GM21737 (cell line): ENCODE data around the gene HIGD2B.
"Not testable (repeated sequence)": the region's sequence is repeated elsewhere in the genome, so short reads cannot be mapped to it uniquely, and the experiment has no call there.

Experiments
- ATAC-seq: cut with Tn5 transposase; IDR thresholded peaks from one replicate; pipeline ENCODE4 v1.9.1; 2021; ENCODE audit warnings: mild to moderate bottlenecking, moderate library complexity; ENCODE audit not compliant: unreplicated experiment

Gene HIGD2B, protein sequence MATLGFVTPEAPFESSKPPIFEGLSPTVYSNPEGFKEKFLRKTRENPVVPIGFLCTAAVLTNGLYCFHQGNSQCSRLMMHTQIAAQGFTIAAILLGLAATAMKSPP

DNA sequence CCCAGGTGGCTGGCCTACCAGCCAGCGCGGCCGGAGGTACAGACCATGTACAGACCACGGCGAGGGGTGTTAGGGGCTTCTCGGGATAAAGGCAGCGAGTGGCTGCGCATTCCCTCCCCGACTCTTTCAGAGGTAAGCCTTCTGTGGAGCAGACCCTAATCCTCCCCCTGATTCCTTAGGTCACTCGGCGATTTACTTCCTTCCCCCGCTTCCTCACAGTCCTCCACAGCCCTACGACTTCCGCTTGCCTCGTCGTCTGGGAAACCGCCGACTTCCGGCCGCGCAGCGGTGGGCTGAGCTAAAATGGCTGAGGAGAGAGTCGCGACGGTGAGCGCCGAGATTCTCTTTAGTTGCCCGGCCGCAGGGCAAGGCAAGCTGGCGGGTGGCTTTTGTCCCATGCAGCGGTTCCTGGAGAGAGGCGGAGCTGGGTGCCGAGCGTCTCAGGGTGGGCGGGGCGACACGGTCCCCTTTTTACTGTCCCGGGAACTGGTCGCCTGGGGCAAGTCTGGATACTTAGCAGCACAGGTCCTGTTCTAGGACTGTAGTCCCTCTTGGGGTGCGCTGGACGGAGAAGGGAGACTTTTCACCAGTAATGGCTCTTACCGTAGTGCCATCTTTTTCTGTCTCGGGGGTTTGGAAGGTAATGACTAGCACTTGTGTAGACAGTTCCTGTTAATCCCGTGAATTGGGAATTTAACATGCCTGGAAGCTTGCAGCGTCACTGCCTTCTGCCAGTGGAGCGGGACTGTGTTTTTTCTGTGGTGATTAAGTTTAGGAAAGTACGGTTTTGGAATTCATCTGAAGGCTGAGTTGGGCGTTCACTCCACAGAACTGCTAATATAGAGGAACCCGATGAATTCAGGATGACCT lies at the start of gene HIGD2B, which contains the start of gene BBS4:
HIGD2B (minus strand) TSS at position 258 of the 870 bp plus-strand sequence. CDS start 9,808 bp downstream, outside the sequence.
BBS4 (plus strand) TSS at position 283 of the 870 bp plus-strand sequence; CDS start at position 304, 21 bp downstream.
- ATAC-seq, result peak; percentile 93

DNA sequence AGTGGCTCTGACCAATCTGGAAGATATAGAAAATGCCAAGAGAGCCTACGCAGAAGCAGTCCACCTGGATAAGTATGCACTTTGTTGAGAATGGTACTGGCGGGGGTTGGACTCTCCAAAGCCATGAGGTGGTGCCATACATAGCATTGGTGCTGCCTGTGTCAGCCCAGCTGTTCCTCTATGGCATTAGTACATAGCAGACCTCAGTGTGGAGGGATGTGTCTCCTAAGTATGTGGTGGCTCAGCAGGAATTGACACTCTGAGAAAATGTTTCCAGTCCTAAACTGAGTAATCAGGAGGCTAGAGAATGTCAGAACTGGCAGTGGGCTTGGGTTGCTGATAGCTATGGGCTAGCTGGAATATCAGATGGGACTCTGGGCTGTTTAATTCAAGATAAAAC lies 49.1 kb upstream of the HIGD2B start:
- no peak for ATAC-seq

DNA sequence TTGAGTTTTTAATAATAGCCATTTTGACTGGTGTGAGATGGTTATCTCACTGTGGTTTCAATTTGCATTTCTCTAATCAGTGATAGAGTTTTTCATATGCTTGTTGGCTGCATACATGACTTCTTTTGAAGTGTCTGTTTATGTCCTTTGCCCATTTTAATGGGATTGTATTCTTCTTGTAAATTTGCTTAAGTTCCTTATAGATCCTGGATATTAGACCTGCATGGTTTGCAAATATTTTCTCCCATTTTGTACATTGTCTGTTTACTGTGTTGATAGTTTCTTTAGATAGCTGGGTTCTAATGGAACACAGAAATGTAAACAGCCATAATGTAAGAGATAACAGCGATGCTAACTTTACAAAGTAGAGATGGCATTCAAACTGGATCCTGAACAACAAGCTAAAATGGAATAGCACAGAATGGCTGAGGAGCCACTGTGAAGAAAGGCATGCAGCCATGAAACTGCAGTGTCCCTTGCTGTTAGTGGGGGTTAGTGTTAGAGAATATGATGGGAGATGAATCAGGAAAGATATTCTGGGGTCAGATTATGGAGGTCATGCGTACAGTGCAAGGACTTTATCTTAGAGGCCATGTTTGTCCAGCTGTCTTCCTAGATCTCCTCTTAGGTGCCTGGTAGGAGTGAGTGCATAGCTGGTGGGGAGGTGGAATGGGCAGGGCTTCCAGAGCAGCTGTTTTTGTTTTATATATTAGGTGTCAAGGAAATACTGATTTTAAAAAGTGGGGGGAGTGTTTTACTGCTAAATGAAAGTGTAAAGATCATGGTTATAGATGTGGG lies 48.2 kb upstream of the HIGD2B start:
- ATAC-seq, result no peak

DNA sequence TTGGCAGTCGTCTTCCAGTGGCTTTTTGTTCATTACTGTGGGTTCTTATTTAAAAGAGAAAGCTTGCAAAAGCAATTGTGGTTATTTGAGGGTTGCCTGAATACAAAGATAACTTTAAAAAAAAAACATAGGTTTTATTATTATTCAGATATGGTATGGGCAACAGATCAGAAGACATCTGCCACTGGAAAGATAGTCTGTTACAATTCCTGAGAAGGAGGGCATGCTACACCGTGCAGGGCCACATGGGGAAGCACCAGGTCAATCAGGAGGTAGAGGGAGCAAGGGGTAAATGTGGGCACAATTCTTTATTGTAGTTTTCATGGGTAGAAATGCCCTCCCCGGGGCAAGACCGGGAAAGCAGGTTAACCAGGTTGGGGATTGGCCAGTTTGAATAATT lies 46.5 kb upstream of the HIGD2B start:
- ATAC-seq, result no peak

DNA sequence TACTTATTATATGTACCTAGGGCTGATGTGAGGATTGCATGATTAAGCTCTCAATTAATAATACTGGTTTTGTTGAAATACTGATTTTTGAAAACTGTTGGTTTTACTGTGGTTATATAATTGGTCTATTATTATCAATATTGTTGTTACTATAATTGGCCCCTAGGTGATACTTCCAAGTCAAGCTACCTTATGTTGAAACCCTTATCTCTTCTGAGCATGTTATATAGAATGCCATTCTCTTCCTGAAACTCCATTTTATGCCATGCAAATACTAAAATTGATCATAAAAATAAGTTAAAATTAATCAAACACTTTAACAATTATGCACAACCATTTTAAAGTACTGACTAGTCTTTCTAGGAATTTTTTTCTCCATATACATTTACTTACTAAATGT lies 46.1 kb upstream of the HIGD2B start:
- ATAC-seq, result no peak

DNA sequence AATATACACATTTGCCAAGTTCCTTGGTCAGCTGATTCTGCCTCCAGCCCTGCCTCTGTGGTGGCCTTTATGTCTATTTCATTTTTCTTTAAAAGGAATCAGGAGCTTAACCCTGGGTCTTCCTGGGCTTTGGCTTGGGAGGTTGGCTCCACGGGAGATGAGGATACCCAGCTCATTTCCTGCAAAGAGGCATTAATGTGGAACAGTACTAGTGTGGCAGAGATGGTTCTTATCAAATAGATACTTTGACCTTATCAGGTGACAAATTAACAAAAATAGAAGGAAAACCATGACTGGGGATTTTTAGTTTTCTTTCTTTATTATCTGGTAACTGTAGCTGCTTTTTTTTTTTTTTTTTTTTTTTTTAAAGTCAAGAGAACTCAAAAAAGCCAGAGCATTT lies 42.8 kb upstream of the HIGD2B start:
- ATAC-seq, result no peak

DNA sequence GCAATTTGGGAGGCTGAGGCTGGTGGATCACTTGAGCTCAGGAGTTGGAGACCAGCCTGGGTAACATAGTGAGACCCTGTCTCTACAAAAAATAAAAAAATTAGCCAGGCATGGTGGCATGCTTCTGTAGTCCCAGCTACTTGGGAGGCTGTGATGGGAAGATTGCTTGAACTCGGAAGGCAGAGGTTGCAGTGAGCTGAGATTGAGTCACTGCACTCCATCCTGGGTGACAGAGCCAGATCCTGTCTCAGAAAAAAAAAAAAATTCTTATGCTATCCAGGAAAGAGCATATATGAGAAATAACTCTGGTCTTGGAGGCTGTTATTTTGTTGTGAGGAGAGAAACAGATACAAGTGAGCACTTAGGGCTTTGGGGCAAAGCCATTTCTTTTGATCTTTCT lies 42.3 kb upstream of the HIGD2B start:
- ATAC-seq, result not testable (repeated sequence)

DNA sequence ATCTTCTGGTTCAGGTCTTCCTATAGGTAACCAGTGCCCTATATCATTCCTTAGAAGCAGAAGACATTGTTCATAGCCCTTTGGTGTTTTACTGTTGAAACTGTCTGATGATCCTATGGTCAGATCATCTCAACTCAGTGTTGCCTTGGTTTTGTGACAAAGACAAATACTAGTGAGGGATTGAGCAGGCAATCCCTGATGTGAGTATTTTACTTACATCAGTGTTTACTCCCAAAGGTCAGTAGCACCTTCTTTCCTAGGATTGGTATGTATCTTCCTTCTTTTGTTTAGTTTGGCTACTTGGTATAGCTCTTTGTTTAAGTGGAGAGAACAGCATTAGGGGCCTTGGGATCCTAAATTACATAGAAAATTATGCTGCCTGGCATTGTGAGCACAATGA lies 41.2 kb upstream of the HIGD2B start:
- ATAC-seq, result no peak

DNA sequence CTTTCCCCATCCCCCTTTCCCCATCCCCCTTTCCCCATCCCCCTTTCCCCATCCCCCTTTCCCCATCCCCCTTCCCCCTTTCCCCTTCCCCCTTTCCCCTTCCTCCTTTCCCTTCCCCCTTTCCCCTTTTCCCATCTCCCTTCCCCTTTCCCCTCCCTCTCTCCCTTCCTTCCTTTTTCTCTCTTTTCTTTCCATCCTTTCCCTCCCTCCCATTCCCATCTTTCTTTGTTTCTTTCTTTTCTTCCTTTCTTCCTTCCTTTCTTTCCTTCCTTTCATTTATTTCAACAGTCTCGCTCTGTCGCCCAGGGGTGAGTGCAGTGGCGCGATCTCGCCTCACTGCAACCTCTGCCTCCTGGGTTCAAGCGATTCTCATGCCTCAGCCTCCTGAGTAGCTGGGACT lies 39.9 kb upstream of the HIGD2B start:
- not testable (repeated sequence) for ATAC-seq

DNA sequence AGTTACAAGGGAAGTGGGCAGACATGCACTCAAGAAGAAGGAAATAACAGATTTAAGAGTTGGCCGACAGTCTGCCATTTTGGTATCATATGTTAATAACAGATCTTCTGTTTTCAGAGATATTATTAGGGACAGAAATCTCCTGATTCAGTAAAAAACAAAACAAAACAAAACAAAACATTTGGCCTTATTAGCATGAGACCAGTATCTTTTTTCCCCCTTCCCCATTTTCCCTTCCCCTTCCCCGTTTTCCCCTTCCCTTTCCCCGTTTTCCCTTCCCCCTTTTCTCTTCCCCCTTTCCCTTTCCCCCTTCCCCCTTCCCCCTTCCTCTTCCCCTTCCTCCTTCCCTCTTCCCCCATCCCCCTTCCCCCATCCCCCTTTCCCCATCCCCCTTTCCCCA lies 39.5 kb upstream of the HIGD2B start:
- no peak for ATAC-seq

DNA sequence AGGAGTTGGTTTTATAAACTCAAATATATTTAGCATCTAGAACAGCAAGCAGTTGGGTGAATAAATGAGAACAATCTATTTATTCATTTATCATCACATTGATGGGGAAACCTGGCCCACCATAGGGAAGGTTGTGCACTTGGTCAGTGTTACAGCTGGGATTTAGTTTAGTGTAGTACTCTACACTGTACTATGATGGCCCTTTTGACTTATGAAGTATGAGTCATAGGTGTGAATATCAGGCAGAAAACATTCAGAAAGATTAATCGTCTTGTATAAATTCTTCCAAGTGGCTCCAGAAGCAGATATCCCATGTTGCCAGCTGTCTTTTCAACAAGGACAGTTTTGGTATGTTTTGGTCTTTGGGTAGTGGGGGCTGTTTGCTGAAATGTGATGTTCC lies 38.0 kb upstream of the HIGD2B start:
- ATAC-seq, result no peak

DNA sequence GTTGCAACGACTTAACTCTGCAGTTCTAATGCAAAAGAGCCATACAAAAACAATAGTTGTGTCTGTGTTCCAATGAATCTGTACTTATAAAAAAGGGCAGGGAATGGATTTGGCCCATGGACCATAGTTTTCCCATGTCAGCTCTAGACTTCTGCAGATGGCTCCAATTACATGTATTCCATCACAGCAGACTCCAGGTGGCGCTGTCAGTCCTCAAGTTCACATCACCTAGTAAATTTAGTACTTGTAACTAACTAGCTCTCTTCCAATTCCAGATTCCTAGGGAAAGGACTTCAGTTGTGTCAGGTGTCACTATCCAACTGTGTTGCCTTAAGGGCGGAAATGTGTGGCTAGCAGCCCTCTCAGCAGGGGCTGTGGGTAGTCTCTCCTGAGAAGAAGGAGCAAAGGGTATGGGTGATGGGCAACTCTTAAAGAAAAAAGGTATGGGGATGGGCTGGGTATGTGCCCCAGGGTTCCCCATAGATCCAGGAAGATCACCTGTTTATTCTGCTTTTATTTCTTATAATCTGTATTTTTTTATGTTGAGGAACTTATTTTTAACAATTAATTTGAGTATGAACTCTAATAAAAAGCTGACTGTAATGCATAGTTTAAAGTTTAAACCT lies 36.2 kb upstream of the HIGD2B start:
- no peak for ATAC-seq

DNA sequence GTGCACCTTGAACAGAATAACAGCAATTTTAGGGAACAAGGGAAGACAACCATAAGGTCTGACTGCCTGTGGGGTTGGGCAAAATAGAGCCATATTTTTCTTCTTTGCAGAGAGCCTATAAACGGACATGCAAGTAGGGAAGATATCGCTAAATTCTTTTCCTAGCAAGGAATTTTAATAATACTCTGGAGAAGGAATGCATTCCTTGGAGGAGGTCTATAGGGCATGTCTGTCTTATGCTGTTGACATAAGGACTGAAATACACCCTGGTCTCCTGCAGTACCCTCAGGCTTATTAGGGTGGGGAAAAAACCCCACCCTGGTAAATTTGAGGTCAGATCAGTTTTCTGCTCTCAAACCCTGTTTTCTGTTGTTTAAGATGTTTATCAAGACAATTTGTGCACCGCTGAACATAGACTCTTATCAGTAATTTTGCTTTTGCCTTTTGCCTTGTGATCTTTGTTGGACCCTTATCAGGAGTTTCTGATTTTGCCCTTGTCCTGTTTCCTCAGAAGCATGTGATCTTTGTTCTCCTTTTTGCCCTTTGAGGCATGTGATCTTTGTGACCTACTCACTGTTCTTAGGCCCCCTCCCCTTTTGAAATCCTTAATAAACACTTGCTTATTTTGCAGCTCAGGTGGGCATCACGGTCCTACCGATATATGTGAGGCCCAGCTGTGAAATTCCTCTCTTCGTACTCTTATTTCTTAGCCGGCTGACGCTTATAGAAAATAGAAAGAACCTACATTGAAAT lies 22.7 kb upstream of the HIGD2B start:
- ATAC-seq, result not testable (repeated sequence)

DNA sequence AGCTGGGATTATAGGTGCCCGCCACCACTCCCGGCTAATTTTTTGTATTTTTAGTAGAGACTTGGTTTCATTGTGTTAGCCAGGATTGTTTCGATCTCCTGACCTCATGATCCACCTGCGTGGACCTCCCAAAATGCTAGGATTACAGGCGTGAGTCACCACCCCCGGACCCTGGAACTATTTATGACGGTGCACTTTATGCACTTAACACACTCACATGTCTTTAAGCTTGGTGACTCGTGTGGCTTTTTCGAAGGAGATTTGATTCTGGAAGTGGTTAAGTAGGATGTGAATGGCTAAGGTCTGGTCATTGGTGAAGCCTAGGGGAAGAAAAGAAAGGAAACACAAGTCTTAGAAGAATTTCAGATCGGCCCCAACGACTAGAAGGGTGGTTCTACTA lies 20.3 kb upstream of the HIGD2B start:
- ATAC-seq, result no peak

DNA sequence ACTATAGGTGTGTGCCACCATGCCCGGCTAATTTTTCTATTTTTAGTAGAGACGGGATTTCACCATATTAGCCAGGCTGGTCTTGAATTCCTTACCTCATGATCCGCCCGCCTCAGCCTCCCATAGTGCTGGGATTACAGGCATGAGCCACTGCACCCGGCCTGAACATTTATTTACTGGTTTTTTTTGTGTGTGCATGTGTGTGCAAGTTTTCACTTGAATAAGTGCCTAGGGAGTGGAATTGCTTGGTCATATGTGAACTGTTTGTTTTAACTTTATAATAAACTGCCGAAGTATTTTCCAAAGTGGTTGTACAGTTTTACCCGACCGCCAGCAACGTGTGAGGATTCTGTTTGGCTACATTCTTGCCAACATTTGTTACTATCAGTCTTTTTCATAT lies 14.1 kb upstream of the HIGD2B start:
- no peak for ATAC-seq

DNA sequence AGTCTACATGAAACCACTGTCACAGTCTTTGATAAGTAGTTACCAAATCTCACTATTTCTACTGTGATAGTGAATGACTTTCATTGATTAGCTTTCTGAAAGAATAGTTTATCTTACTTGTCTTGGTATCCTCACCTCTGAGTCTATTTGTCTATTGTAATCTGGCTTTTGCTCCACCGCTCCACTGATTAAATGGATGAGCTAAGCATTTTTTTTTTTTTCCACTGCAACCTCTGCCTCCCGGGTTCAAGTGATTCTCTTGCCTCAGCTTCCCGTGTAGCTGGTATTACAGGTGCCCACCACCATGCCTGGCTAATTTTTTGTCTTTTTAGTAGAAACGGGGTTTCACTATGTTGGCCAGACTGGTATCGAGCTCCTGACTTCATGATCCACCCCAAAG lies 13.0 kb upstream of the HIGD2B start:
- ATAC-seq, result no peak

DNA sequence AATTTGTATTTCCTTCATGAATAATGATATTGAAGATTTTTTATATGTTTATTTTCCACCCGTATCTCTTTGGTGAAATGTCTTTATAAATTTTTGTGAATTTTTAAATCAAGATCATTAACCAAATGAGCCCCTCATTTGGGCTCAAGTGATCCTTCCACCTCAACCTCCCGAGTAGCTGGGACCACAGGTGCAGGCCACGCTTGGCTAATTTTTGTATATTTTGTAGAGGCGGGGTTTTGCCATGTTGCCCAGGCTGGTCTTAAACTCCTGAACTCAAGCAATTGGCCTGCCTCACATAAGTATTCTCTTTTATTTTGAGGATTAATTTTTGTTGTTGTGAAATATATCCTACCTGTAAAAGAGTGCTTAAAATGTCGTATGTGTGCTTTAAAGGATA lies 5.0 kb upstream of the HIGD2B start:
- no peak for ATAC-seq

DNA sequence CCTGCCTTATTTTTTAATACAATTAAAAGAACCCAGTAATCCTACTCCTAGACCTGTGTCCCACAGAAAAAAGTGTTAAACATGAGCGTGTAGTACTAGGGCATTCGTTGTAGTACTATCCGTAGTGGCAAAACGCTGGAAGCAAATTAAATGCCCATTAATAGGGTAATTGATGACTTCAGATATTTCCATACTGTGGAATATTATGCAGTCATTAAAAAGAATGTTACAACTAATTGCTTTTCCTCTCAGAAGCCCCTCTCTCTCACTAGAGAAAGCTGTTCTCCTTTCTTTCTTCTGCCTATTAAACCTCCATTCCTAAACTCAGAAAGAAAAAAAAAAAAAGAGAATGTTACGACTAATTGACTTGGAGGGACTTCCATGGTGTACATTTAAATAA lies 2.7 kb upstream of the HIGD2B start:
- ATAC-seq, result no peak

DNA sequence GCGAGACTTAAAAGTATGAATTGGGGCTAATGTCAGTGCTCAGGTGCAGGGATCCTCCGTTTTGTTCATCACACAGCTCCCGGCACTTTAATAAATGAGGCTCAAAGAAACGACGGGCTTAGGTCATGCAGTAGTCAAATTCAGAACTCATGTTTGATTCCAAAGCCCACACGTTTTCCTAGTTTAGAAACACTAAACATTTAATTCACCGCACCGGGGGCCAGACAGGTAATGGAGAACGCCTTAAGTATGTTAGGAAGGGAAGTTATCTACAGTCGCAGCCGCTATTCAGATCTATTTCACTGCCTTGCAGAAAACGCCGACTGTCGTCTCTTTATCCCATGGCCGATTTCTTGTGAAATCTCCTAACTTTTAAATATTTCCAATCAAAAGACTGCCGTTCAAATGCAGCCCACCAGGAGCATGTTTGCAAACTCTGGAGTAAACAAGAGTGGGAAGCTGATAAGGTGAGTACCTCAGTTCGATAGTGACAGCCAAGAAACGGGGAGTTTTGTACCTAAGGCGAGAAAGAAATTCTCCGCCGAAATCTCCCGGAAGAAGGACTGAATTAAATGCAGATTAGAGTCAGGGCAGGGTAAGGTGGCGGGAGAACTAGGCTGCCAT lies 569 bp downstream of the HIGD2B start:
- no peak for ATAC-seq

DNA sequence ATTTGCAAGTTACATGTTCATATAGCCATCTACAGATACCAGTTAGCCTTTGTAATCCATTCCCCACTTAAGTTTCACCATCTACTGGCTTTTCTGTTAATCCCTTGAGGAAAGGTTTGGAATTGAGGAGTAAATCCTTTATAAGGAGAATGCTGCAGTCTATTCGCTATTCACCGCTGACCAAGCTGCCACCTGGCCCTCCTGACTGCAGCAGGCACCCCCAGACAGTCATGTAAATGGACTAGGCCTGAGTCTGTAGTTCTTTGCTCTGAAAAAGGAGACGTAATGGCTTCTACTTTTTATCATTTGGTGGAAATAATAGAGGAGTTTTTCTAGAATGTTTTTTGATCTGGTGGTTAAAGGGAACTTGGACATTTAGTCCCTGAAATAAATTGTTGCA lies 3.2 kb downstream of the HIGD2B start:
- ATAC-seq, result no peak
